Adrenal gland (tissue), 5 donors: ENCODE results near the gene STIM1.

ENCODE experiments used
- POLR2A ChIP-seq, 2 donors: fragments of 450-650 bp; IDR thresholded peaks; one replicate each; pipeline ENCODE4 v1.6.1; 2017; ENCODE audit warnings: antibody characterized with exemption in 2 of 2, mild to moderate bottlenecking in 2 of 2, moderate library complexity in 1 of 2
- TF ChIP-seq, protein P1 (sequence below), 6 experiments: fragments of 450-650 bp in 4 of 6; fragments of 200-600 bp in 2 of 6; sonication (generic) in 1 of 6; IDR thresholded peaks; 1 replicate in 5 of 6; 2 replicates in 1 of 6; pipeline versions ENCODE4 v1.5.1 to v1.8.0; 2016 to 2021; ENCODE audit warnings: antibody characterized with exemption in 6 of 6, mild to moderate bottlenecking in 2 of 6, moderate library complexity in 1 of 6
- donor health status: DM: no; HTN: no; CAD: no.

- no peak for TF ChIP-seq POLR2A (IDR thresholded peaks at IDR 0.05)
- TF ChIP-seq, protein P1, sequence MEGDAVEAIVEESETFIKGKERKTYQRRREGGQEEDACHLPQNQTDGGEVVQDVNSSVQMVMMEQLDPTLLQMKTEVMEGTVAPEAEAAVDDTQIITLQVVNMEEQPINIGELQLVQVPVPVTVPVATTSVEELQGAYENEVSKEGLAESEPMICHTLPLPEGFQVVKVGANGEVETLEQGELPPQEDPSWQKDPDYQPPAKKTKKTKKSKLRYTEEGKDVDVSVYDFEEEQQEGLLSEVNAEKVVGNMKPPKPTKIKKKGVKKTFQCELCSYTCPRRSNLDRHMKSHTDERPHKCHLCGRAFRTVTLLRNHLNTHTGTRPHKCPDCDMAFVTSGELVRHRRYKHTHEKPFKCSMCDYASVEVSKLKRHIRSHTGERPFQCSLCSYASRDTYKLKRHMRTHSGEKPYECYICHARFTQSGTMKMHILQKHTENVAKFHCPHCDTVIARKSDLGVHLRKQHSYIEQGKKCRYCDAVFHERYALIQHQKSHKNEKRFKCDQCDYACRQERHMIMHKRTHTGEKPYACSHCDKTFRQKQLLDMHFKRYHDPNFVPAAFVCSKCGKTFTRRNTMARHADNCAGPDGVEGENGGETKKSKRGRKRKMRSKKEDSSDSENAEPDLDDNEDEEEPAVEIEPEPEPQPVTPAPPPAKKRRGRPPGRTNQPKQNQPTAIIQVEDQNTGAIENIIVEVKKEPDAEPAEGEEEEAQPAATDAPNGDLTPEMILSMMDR (IDR thresholded peaks at IDR 0.05), result no peak
These were observed 134.9 kb downstream of the STIM1 start for GRCh38 chr11:3990406-3990805.
